ENCODE measurements around the gene DENND6B.

The DENND6B gene

DNA sequence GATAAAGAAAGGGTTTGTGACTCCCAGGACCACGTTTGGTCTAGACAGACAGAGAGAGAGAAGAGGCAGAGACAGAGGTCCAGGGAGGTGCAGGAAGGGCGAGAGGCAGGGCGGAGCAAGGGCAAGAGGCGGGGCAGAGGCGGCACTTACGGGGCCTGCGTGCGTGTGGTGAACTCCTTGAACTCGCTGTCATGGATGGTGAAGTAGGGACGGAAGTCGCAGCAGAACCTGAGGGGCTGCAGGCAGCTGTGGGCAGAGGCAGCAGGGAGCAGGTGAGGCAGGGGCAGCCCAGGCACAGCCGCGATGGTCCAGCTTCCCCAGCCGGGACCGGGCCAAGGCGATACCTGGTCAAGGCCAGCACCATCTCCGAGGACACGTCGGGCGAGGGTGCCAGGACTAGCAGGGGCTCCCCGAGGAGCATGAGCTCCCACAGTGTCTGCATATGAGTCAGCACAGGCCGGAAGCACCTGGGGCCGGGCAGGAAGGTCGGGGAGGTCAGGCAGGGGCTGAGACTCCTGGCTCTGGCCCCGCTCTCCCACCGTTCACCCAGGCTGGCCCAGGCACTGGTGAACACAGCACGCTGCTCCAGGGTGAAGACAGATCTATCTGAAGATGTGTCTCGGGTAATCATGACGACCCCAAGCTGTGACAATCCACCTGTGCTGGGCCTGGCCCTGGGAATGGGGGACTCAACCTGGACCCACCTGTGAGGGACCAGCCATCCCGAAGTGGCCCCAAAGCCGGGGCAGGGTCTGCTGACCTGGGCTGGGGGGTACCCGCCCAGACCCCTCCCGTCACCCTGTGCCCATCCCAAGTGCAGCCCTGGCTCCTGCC lies 12.1 kb downstream of the DENND6B start:
- FAIRE-seq: no peak

DNA sequence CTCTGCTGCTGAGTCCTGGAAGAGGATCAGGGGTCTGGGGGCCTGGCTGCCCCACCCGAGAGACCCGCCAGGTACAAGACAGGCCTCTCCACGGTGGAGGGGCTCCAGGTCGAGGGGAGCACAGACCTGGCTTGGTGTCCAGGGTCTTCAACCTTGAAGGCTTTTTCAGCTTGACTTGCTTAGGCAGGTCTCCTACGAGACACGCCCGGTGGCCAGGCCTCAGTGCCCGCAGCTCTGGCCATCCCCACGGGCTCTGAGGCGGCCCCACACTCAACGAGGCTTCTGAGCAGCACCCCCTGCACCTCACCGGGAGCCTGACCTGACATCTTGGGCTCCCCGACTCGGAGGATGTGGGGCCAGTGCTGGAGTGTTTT lies 12.7 kb downstream of the DENND6B start:
- no peak for FAIRE-seq

DNA sequence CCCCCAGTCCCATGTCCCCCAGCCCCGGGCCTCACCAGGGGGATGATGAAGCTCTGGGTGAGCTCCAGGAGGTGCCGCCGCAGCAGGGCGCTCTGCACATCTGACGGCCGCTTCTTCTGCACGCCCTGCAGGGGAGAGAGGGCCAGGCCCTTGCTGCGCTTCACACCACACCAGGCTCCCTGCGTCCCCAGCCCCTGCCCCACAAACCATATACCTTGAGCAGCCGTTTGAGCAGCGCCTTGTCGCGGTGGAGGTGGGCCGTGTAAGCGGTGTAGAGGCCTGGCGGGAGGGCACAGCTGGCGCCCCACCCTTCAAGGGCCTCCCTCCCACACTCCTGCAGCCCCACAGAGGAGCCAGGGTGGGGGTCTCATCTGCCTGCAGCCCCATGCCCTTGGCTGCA lies 13.2 kb downstream of the DENND6B start:
- FAIRE-seq: no peak

DNA sequence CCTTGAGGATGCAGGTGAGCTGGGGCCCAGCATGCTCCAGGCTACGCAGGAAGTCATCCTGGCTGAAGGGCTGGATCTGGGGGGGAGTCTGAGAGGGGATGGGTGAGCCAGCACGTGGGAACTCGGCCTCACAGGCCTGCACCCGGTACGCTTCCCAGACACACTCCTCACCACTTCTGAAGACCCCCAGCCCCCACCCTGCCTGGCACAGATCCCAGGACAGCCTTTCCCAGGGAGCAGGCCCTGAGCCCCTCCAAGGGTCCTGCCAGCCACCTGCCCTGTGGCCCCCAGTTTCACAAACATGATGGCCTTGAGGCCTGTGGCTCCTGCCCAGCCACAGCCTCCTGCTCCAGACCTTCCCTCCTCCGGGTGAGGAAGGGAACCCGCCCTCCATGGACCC lies 13.8 kb downstream of the DENND6B start:
- no peak for FAIRE-seq

DNA sequence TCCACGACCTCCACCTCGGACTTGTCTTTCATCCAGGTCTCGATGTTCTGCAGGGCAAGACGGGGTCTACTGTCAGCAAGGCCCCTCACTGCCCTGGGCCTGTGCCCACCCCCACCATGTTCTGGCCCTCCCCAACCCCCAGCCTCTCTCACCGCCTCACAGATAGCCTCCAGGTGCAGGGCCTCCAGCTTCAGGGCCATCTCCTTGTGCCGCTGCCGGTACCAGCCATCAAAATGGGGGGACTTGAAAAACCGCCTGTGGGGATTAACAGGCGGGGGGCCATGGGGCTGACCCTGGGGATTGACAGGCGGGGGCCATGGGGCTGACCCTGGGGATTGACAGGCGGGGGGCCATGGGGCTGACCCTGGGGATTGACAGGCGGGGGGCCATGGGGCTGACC lies 14.4 kb downstream of the DENND6B start:
- no peak for FAIRE-seq

DNA sequence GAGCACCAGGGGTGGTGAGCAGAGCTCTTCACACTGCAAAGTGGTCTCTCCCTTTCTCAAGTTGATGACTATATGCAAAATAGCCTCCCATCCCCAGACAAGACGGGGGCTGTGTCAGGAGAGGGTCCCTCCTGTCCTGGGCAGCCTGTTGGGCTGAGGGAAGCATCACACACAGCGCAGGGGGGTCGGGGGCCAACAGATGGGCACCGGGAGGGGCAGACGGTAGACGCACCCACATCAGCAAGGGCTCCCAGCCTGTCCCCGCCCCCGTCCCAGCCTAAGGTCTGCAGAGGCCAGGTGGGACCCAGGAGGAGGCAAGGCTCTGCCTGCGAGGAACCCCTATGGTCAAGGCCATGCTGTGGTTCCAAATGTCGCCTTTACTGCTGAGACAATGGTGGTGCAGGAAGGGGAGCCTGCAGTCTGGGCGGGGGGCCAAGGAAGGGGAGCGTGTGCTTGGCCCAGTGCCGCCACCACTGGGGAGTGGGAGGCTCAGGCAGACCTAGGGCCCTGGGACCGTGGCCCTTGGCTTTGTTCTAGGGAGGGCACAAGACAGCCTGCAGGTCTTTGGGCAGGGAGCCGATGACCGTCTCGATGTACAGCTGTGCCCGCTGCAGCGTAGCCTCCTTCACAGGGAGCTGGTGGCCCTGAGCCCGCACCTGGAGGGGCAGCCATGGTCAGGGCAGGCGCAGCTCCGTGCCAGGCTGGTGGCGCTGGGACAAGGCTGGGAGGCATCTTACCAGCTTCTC lies 15.0 kb downstream of the DENND6B start:
- no peak for FAIRE-seq

DNA sequence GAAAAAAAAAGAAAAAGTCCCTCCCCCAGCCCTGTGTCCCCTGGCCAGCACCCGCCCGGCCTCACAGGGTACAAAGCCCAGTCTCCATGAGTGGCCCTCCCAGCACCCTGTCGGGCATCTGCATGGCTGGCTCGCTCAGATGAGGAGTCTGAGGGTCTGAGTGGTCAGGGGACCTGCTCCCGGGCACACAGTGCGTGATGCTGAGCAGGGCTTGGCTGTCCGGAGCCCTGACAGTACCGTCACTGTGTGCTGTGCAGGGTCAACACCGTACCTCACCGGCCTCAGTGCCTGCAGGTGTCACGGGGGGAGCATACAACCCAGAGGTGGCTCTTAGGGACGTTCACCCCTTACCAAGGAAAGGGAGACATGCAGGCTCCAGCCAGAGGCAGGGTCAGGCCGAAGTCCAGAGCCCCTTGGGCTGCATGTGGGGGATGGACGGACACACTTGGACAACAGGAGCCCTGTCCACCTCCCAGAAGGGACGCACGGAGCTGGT lies 15.8 kb downstream of the DENND6B start:
- FAIRE-seq: no peak

DNA sequence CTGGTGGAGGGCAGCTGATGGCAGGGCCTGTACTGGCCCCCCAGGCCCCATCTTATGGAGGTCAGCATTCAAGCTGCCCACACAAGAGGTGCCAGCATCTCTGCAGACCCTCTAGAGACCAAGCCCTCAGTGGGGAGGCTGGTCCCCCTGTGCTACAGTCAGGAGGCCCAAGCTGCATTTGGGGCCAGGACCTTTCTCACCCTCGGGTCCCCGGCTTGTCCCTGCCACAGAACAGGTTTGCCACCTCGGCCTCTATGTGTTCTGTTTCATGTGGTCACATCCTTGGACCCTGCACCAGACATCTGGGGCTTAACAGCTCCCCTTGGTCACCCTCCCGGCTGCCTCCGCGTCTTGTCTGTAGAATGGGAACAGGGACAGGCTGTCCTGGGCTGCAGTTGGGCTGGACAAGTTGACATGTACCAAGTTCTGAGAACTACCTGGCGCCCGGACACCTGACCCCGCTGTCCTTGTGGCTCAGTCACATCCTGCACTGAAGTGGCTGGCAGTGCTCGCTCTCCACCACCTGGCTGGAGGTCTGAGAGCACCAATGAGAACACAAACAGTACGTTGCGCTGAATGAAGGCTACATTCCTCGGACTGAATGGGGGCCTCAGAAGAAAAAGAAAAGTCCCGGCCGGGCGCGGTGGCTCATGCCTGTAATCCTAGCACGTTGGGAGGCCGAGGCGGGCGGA lies 16.6 kb downstream of the DENND6B start:
- FAIRE-seq: no peak

DNA sequence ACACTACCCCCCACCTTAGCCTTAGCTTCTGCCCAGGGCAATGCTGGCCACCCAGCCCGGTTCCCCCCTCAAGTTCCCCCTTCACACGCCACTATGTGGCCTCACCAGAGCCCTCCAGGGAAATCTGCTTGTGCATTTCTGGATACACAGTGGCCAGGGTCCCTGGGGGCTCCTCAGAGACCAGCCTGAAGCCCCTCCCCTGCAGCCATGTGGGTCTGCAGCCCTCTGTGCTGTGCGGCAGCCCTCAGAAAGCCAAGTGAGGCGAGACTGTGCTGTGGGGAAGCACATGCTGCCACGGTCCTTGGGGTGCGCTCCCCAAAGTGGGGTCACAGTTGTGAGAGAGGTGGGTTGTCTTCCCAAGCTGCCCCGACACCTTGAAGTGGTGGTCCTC lies 17.2 kb downstream of the DENND6B start:
- no peak for FAIRE-seq

DNA sequence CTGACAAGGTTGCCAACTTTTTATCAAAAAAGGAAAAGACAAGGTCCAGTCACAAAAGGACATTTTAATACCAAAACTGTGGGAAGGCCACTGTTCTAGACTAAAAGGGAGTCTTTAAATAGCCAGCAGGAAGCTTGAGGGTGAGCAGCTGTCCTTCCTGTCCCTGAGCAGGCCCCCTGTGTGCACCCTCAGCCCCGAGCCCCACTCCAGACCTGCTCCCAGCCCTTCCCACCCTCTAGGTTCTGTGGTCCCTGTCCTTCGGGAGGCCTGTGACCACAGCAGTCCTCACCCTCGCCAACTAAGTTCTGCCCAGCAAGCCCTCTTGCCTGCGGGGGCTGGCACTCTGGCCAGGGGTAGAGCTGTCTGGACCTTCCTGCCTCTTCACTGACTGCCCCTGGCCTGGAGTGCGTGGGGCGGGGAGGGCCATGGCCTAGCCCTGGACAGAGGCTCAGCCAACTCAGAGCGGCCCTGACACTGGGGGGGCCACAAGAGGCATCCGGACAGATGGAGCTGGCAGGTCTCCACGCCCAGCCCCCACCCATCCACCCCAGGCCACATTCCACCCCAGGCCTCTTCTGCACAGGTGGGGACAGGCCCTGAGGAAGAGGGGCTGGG lies 17.7 kb downstream of the DENND6B start:
- no peak for FAIRE-seq

DNA sequence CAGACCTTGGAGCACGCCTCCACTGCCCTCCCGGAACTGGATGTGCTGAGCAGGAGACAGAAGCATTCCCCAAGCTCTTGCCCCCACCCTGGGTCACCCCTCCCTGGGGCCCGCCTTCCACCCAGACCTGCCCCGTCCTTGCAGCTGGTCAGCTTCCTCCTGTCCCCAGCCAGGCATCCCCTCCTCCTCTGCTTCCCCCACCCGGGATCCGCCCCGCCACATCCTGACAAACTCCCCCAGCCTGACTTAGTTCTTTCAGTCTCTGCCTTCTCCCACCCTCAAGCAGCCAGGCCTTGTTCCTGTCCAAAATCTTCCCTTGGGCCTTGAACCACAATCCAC lies 18.2 kb downstream of the DENND6B start:
- FAIRE-seq: no peak

DNA sequence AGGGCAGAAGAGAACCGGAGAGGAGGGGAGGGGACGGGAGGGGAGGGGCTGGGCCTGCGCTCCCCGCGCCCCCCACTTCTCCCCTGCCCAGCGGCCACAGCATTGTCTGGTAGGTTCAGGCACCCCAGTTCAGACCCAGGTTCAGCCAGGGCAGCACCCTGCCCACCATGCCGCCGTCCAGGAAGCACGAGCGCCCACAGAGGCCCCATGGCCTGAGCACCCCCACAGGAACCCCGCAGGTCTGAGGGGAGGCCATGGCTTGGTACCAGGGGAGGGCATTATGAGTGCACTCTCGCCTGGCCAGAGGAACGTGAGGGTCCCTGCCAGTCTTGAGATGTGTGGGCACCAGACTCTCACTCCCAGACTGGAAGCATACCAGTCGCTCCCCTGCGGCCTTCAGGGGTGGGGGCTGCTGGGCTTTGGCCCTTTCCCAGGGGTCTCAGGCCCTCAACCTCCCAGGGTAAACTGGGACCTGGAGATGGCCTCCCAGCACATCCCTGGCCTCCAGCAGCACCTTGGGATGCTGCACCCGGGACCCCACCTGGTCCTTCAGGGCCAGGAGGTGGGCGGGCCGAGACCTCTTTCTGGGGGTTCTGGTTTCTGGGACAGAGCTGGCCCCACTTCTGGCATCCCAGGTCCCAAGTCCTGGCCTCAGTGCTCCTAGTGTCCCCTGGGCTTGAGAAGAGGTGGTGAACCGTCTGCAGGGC lies 18.8 kb downstream of the DENND6B start:
- FAIRE-seq: no peak

DNA sequence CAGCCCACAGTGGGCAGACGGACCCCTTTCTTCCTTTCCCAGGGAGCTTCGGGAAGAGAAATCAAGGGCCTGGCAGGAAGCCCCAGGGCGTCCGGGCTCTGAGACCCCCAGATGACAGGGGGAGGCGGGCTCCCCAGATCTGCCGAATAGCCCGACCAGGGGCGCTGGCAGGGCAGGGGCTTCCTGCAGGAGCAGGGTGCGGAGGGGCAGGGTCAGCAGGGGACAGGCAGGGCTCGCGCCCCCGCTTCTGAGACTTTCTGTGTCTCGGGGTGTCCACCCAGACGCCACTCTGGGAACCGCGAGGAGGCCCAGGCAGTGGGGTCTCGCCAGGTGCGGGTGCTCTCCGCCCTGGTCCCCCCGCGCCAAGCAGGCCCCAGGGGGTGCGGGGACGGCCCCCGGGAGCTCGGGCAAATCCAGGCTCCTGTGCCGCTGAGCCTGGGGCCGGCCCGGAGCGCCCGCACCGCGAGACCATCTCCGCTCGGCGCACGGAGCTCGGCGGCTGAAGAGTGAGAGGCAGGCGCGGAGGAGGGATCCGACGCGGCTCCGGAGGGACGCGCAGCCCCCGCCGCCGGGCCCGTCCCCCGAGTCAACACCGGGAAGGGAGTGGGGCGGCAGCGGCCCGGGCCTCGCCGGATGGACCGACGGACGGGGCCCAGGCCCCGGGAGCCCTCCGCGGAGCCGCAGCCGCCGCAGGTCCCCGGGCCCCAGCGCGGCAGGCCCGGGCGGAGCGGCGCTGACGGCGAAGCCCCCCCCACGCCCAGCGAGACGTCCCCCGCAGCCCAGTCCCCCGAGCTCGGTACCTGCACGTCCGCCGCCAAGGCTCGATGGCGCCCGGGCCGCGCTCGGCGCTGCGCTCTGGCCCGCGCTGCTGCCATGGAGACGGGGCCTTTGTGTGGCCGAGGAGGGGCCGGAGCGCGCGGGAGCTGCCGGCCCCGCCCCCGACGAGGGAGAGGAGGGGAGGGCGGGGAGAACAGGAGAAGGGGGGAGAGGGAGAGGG lies 19.8 kb downstream of the DENND6B start, which contains the start of gene PLXNB2:
PLXNB2 (minus strand) TSS at position 894 of the 997 bp plus-strand sequence. CDS start 17,062 bp downstream, outside the sequence.
- no peak for FAIRE-seq

DNA sequence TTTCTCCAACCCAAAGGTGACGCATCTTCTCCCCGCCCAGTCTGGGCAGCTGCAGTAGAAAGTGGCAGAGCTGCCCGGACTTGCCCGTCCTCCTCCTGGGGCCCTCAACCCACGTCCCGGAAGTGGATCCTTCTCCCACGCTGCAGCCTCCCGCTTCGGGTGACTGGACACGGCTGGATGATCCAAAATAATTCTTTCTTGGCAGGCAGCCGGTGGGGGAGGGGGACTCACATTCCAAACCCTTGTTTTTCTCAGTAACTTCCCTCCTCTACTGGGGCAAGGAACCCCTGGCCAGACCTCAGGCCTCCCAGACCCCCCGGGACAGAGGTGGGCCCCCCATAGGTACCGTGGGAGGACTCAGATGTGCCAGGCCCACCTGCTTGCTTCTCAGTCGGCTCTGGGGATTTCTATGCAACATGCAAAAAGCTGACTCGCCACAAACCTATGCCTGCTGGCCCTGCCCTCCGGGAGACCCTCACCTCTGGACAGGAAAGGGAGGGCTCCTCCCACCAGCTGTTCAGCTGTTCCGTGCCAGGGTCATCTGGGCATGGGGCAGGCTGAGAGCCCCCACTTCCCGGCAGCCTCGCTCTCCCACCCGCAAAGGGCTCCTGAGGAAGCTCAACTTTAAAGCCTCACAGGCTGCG lies 20.8 kb downstream of the DENND6B start:
- FAIRE-seq: no peak

DNA sequence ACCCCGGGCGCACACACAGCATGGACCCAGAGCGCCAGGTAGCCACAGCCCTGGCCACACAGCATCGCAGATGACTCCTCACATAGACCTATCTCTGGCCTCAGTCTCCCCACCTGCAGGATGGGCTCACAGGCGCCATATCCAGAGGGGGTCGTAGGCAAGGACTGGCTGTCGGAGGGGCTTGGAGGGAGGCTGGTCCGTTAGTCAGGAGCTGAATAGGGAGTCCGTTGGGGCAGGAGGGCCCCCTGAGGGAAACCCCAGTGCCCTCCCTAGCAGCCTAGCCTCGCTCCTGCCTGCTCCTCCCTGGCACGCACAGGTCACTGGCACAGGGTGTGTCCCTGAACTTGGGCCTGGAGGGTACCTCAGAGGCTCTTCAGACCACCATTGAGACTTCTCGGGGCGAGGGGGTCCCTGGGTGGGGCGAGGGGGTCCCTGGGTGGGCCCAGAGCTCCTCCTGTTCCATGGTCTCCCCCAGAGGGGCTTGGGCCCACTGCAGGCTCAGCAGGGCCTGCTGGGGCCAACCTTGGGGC lies 21.4 kb downstream of the DENND6B start:
- FAIRE-seq: no peak

DNA sequence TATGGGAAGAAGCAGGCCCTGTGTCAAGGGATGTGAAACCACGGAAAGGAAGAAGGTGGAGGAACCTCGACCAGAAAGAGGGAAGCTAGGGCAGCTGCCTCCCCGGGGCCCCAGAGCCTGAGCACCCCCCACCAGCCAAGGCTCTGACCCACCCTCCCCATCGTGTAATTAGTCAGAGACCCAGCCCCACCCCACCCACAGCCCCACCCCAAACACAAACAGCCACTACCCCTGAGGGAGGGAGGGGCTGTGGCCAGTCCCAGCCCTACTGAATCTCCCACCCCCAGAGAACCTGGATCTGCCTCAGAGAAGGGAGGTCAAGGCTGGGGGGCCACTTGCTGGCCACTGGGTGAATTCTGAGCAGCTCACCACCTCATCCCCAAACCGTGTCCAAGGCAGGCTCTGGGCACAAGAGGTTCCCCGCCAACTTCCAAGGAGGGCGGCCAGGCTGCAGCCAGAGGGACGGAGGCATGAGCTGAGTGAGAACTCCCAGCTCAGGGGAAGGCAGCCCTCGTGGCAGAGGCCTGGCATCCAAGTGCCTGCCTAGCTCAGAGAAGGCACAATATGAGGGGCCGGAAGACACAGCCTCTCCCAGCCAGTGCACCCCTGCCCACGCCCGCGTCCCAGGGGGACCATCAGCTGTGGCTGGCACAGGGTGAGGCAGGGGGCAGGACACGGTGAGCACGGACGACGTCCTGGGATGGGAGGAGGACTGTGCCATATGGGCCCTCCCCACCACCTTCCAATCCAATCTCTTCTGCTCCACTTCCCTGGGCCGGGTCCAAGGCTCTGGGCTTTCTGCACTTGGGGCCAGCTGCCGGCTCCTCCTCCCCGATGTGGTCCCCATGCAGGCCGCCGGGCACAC lies 22.1 kb downstream of the DENND6B start:
- FAIRE-seq: no peak

DNA sequence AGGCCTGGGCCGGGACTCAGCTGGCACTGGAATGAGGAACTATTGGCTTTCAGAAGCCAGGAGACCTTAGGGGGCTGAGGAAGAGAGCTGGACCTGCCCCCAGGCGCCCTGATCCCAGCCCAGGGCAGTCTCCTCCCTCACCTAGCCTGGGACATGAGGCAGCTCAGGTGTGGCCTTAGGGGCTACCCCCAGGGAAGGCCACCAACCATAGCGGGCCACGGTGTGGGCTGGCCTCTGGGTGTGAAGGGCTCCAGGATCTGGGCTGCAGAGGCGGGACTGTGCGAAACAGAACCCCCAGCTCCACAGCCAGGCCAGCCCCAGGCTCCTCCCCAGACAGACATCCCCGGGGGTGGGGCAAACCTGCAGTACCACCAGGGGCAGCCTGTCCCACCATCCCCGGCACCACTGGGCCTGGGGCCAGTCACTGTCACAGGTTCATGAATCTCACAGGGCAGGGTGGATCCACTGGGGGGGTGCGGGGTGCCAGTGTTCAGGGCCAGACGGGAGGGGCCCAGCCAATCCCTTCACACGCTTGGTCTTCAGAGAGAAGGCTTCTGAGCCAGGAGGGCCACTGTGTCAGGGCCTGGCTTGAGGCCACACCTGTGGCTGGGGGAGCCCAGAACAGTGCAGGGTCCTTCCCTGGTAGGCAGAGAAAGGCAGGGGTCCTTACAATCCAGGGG lies 22.8 kb downstream of the DENND6B start:
- no peak for FAIRE-seq

DNA sequence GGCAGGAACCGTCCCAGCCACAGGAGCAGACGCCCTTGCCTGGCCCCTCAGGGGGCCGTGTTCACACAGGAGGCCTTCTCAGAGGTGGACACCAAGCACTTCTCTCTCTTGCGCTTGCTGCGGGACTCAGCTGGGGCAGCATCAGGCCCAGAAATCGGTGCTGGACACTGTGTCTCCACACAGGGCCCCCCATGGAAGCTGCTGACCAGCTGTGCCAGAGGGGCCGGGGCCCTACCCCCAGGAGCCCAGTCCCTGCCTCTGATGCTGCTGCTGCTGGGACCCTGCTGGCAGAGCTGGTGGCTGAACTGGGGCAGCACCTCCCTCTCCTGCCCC lies 23.3 kb downstream of the DENND6B start:
- no peak for FAIRE-seq

DNA sequence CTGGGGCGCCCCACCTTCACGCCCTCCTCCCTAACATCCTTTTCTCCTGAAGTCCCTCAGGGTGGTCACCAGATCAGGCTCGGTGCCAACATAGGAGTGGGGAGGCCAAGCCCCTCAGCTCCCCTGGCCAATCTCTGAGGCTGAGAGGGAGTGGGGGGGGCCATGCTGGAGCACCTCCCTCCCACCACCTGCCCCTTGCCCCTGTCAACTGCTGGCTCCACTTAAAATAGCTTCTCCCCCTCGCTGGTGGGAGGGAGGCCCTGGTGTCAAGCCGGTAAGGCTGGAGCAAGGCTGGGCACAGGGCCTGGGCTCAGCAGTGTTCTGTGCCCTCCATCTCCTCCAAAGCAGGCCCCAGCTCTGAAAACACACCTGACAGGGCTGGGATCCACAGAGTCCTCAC lies 24.2 kb downstream of the DENND6B start:
- FAIRE-seq: no peak
